HG02970 (cell line): ENCODE data around the gene PRKAG2.

Source experiments
- ATAC-seq: cut with Tn5 transposase; IDR thresholded peaks from one replicate; pipeline ENCODE4 v1.9.1; 2021; ENCODE audit warnings: mild to moderate bottlenecking, moderate library complexity, moderate number of reproducible peaks; ENCODE audit not compliant: unreplicated experiment, low FRiP score

Gene PRKAG2

DNA sequence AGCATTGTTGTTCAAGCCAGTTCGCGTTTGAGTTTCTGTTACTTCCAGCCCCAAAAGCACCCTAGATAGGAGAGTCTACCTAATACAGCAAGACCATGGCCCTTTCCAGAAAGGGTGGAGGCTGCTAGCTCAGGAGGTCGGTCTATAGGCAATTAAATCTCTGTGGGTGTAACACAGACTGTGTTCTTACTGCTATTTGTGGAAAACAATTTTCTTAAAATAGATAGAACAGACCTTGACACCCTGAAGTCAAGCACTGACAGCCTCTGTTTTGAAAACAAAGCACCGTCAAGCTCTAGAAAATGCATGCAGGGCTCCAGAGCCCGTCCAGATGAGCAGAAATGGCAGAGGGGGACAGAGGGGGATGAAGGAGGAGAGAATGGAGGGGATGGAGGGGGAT is 156.6 kb downstream of the PRKAG2 start:
- ATAC-seq, result no peak

DNA sequence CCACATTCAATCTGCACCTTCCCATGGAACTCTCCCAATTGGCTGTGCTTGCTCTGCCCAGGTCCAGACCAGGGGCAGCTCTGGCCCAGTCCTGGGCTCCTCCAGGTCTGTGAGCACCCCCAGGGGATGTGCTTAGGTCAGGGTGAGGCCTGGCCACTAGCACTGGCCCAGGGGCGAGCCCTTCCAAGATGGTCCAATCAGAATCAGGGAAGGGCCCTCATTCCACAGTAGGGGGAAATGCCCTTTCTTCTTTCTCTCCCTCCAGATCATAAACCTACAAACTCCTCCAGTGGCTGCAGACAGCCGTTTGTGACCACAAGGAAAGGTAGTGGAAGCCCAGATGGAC is 157.0 kb downstream of the PRKAG2 start:
- no peak for ATAC-seq

DNA sequence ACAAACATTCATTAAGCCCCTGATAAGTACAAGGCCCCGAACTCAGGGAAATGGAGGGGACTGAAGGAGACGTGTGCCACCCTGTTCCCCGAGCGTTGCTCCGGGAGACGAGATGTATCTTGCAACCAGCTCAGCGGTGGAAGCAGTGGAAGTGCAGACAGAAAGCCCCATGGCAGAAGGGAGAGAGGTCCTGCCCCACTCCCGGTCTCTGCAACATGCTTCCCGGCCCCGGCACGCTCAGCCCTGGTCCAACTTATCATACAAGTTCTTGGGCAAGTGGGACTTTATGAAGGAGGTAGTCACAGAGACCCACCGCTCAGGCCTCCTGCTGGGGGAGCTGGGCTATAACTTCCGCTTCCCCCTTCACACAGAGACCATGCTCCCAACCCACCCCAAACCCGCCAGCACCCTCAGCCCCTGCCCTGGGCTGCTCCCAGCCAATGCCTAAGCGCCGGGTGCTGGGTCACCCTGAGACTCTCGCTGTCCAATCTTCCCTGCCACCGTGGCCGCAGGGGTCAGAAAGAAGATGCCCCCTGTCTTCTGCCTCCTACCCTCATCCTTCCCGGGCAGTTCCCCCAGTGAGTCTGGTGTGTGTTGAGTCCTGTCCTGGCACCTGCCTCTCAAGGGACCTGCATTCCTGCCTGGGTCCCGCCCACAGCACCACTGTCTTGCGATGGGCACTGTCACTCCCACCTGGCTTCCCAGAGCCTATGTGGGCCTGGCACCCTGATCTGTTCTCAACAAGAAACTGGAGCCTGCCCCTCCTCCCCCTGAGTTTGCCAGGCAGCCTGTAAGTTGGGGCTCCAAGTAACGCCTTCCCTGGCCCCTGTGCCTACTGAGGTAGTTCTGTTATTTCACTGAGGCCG is 157.7 kb downstream of the PRKAG2 start:
- no peak for ATAC-seq

DNA sequence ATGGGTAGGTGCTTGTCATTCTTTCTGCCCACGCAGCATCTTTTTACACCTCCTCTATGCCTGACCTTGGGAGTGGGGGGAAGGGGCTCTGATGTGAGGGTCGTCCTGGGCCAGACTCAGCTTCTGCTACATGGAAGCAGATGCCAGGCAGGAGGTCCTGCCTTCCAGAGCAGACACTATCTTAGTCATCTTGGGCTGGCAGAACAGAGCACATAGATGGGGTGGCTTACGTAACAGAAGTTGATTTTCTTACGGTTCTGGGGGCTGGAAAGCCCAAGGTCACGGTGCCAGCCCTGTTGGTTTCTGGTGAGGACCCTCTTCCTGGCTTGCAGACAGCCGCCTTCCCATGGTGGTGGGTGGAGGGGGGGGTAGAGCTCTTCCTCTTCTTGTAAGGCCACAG is 159.0 kb downstream of the PRKAG2 start:
- no peak for ATAC-seq

DNA sequence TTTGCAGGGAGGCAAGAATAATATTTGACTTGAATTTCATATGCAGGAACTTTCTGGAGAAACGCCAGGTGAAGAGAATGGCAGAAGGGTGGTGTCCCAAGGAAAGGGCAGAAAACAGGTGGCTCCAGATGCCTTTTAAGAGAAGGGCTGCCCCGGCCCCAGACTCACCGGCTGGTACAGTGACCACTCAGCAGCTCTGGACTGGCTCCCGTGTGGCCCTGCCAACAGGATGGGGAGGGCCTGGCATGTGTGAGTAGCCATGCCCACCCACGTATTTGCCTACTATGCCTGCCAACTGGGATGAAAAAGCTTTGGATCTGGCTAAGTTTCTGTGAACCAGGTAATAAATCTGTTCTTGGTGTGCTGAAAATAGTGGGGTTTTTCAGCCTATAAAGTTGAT is 159.5 kb downstream of the PRKAG2 start:
- no peak for ATAC-seq

DNA sequence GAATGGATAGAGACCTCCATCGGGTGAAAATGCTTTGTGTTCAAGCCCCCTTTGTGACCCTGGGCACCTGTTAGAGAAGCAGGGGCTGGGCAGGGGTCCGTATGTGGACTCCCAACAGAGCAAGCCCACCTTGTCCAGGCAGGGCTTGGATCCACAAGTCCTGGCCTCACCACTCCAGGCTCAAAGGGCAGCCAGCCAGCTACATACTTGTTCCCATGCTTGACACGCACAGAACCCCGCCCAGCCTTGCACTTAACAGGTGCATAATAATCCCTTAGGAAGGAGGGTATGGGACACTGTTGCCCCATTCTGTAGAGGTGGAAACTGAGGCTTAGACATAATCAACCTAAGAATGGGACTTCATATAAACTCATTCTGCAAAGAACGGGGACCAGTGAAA is 160.6 kb downstream of the PRKAG2 start:
- ATAC-seq, result no peak

DNA sequence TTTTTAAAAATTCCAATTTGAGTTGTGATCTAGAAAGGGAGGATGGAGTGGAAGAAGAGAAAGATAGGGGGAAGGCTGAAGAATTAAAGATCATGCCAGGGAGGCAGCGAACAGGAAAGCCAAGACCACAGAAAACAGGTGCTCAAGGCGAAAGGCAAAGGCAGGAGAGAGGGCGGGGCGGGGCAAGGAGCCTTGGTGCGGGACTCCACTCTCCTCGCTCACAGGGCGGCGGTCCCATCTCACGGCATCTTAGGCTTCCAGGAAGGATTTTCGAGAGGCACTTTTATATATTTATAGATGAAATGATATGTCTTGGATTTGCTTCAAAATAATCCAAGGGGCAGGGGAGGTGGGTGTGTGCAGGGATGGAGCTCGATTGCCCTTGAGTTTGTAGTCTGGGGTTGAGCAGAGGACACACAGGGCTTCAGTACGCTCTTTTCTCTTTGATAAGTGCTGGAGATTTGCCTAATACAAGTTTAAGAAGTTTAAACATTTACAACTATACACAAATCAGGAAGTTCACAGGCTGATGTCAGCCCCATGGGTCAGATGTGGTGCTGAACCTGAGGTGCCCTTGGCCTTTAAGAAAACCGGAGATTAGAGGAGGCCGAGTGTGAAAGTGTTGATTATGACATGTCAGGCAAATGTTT is 161.1 kb downstream of the PRKAG2 start:
- ATAC-seq, result no peak

DNA sequence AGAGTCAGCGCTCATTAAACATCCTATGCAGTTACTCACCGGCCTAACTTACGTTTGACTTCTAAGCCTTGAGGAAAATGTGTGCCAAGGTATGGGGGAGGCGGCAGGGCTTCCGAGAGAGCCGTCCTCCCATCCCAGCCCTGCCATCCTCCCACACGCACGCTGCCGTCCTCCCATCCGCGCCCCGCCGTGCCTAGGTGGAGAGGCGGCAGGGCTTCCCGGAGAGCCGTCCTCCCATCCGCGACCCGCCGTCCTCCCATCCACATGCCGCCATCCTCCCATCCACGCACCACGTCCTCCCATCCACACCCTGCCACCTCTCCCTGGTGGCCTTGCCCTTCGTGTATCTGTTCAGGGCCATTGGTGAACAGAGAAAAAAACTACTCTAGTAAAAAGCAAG is 162.7 kb downstream of the PRKAG2 start:
- ATAC-seq, result no peak

DNA sequence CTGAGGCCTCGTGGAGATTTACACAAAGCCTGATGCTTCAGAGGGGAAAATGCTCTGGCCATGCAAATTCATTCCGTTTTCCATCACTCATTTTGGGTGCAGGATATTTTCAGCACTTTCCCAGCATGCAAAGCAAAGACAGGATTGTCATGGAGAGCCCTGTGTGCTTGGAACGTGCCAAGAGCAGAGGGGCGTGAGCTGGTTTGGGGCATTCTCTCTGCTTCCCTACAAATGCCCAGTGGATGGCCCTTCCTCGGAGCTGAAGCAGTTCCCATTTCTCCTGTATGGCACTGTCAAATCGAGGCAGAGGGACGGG is 164.1 kb downstream of the PRKAG2 start:
- no peak for ATAC-seq

DNA sequence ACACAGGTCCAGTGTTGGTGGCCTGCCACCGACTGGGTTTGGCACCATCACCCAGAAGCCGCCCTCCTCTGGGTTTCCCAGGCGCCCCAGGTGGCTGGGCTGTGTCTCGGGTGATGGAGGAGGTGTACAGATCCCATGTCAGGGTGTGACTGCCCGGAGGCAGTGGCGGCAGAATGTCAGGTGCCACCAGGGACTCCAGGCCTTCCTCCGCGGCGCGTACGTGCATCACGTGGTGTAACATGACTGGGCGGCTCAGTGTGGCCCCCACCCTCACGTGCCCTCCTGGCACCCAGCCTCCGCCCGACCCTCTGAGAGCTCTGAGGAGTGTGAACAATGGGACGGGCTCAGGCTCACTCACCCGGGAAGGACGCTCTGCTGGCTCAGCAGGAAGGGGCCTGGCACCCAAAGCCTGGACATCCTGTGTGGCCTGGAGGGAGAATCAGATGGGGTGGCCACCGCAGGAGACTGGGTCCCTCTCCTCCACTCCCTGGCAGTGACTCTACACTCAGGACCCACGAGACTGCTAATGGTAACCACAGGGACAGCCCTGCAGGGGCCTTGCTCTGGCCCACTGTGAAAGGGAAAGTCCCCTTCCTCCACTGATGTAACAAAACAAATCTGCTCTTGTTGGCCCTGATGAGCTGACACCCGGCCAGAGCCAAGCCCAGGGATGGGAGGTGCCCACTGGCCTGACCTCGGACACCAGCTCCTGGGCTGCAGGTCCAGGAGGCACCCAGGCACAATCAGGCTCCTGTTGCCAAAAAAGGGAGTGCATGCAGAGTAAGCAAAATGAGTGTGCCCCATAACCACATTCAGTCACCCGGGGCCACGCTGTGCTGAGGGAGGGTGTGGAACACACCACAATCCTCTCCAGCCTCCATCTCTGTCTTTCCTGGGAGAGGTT is 164.8 kb downstream of the PRKAG2 start:
- ATAC-seq, result no peak

DNA sequence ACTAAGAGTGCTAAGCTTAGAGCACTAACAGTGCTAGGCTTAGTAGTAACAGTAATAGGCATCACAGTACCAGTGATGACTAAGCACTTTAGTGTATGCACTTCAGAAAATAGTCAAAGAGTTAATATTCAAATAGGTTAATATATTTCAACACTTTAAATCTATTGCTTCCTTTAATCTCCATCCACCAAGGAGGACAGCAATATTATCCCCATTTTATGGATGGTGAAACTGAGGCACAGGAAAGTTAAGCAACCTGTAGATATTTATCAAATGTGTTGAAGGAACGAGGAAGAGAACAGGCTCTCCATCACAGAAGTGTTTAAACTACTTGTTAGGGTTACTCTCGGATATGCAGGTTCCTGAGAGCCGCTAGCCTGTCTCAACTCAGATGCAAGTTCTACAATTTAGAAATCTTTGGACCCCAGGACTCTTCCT is 165.5 kb downstream of the PRKAG2 start:
- no peak for ATAC-seq

DNA sequence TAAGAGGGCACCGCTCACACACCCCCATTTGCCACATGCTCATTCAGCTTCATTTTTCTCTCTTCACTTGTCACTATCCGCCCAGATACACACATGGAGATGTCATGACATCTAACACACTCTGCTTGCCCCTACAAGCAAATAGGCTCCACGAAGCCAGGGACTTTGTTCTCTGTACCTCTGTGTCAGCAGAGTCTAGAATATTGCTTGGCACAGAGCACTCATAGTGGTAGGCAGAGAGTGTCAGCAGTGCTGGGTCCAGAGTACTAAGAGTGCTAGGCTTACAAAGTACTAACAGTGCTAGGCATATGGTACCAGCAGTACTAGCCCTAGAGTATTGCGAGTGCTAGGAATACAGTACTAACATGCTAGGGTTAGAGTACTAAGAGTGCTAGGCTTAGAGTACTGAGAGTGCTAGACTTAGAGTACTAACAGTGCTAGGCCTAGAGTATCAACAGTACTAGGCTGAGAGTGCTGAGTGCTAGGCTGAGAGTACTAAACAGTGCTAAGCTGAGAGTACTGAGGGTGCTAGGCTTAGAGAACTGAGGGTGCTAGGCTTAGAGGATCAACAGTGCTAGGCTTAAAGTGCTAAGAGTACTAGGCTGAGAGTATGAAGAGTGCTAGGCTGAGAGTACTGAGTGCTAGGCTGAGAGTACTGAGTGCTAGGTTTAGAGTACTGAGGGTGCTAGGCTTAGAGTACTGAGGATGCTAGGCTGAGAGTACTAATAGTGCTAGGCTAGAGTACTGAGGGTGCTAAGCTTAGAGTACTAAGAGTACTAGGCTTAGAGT is 166.1 kb downstream of the PRKAG2 start:
- no peak for ATAC-seq

DNA sequence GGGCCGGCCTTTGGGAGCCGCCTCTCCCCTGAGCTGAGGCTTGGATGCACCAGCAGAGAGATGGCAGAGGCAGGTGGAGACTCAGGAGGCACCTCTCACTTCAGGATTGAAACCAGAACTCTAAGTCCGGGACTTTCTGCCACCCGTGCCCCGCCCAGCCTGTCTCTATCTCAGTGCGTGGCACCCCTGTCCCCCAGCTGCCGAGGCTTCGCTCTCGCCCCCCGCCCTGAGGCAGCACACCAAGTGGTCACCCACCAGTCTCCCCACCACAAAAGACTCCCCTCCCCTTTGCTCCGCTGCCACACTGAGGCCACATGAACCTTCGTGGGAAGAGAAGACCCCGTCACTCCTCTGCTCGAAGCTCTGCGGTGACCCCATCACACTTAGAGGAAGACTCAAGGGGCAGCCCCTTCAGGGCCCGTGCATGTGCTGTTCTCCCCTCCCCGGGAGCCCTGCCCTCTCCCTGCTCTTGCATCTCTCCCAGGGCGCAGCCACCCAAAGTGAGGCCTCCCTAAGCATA is 166.7 kb downstream of the PRKAG2 start:
- no peak for ATAC-seq

DNA sequence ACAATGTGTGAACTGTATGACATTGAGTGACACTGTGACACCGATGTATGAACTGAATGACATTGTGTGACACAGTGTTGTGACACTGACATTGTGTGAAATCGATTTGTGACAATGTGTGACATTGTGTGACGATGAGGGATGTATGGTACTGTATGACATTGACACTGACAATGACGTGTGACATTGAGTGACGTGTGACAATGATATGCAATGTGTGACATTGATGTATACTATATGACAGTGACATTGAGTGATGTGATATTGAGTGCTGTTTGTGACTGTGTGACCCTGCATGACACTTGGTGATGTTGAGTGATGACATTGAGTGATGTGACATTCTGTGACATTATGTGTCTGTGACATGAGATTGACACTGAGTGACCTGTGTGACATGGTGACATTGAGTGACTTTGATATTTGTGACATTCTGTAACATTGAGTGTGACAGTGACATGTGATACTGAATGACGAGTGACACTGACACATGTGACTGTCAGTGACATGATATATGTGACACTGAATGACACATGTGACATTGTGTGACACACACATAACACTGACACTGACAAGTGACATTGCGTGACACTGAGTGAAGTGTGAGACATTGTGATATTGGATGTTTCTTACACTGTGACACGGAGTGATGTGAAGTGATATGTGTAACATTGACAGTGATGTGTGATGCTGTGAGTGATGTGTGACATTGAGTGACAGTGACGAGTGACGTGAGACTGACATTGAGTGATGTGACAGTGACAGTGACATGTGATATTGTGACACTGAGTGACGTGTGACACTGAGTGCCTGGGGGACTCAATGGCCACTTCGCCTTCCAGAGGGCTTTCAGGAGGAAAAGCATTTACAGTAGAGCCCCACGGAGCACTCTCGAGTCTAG is 167.5 kb downstream of the PRKAG2 start:
- ATAC-seq, result no peak

DNA sequence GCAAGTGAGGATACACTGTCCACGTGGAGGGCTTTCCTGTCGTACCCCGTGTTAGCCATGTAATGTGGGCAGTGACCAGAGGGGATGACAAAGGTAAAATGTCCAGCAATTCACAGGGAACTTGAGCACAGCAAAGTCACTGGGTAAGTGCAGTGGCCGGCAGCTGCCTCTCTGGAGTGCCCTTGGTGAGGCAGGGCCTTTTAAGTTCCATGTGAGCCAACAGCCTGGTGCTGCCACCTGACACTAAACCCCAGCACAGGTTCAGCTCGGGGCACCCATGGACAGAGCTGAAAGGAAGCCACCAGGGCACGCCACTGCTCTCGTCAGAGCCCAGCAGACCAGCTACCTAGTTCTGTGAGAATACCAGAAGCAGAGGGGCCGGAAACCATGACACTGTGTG is 168.3 kb downstream of the PRKAG2 start:
- no peak for ATAC-seq

DNA sequence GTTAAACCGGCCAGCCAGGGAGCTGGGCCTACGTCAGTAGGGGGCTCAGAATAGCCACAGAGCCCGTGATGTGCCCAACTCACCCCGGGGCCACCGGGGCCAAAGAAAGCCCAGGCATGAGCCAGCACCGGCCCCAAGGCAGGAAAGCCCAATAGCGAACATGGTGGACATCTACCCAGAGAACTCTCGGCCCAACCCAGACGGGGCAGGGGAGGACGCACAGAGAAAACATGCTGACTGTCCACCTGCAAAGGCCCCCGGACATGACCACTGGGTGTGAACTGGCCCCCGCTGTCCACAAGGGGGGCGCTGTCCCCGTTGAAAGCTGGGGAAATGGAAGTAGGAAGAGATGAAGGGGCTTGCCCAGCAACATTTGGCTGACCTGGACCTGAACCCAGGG is 169.2 kb downstream of the PRKAG2 start:
- no peak for ATAC-seq

DNA sequence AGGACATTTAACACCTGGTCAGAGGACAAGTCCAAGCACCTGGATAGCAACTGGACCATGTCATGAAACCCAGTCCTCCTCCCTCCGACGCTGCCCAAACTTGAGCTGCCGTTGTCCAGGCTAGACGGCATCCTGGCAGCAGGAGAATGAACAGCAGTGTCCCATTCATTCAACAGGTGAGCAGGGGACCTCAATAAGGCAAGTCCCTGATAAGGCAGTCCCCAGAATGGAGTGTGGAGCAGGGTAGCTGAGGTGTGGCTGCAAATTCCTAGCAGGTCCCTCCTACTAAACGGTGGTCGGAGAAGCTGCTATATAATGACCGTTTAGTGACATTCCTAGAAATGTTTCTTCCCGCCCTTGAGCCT is 169.8 kb downstream of the PRKAG2 start:
- ATAC-seq, result no peak

DNA sequence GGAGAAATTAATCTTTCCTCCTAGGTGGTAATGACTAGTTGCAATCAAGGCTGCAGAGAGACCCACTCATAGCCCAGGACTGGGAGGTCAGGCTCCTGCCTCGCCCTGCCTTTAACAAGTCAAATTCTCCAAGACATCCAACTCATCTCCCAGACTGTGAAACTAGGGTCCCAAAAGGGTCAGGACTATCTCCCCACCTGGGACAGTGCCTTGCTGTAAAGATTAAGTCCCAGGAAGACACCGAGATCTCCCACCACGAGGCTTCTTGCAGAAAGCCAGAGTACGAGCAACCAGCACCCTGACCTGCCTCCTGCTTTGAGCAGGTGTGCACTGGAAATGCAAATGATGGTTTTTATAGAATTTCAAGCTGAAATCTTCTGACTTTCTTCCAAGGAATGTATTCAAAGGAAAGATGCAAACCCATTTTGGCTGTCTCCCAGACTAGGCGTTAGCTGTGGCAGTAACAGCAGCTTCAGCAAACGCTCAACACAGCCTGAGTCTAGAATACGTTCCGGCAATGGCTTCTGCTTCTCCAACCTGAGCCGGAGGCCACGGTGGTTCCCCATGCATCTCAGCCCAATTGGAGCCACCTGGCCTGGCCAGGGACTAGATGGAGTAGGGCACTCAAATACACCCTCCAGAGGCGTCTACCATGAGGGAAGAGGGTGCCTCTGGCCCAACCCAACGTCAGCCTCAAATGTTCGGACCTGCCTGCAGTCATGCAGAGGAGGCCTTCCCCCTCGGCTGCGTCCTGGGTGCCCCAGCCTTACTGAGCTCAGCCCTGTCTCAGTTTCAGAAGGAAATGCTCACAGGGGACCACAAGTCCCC is 170.4 kb downstream of the PRKAG2 start:
- ATAC-seq, result no peak
